T-helper 1 cell (primary cell): ENCODE results near the gene TMEM106C.

Experiments
- DNase-seq, 5 donors: peaks; one replicate each; pipeline ENCODE4 v3.0.0-alpha.2; 2012 to 2020
- total RNA-seq, 4 donors: gene quantifications; one replicate each; lab custom pipeline; 2026; lab: John Stamatoyannopoulos, UW

TMEM106C gene
- total RNA-seq = 13.5 to 16.2 (median 14.4) reads per million in 4 donors

GRCh38 chr12:47963340-47964040 lies at the start of gene TMEM106C:
Gene TMEM106C (plus strand): TSS chr12:47963596. CDS start chr12:47964237, 641 bp downstream.
- DNase-seq = peak; percentile 86 to 94 (median 88)

- no peak for DNase-seq
These were observed 42.5 kb upstream of the TMEM106C start for GRCh38 chr12:47920913-47921312.

GRCh38 chr12:47921907-47922306 lies 41.5 kb upstream of the TMEM106C start:
- DNase-seq = no peak

- DNase-seq = no peak
These were observed 36.0 kb upstream of the TMEM106C start for GRCh38 chr12:47927346-47927745.

GRCh38 chr12:47930634-47931033 lies 32.8 kb upstream of the TMEM106C start:
- DNase-seq = no peak

- DNase-seq = no peak
These were observed 32.2 kb upstream of the TMEM106C start for GRCh38 chr12:47931187-47931586.

- DNase-seq = no peak
These were observed 28.2 kb upstream of the TMEM106C start for GRCh38 chr12:47935184-47935583.

- no peak for DNase-seq
These were observed 25.3 kb upstream of the TMEM106C start for GRCh38 chr12:47938093-47938492.

- no peak for DNase-seq
These were observed 24.8 kb upstream of the TMEM106C start for GRCh38 chr12:47938594-47938993.

- DNase-seq = no peak
These were observed 24.3 kb upstream of the TMEM106C start for GRCh38 chr12:47939009-47939601.

GRCh38 chr12:47940773-47941474 lies 22.5 kb upstream of the TMEM106C start:
- DNase-seq = no peak

GRCh38 chr12:47941475-47941780 lies 22.0 kb upstream of the TMEM106C start:
- DNase-seq = no peak

GRCh38 chr12:47941871-47942613 lies 21.4 kb upstream of the TMEM106C start:
- DNase-seq = peak; percentile 7 to 45 (median 41)

GRCh38 chr12:47942614-47943225 lies 20.7 kb upstream of the TMEM106C start:
- no peak for DNase-seq

GRCh38 chr12:47943623-47944340 lies 19.6 kb upstream of the TMEM106C start:
- DNase-seq = no peak

- DNase-seq = no peak
These were observed 18.6 kb upstream of the TMEM106C start for GRCh38 chr12:47944685-47945340.

GRCh38 chr12:47945341-47945728 lies 18.1 kb upstream of the TMEM106C start:
- DNase-seq = no peak

- no peak for DNase-seq
These were observed 16.7 kb upstream of the TMEM106C start for GRCh38 chr12:47946413-47947323.

- DNase-seq = no peak
These were observed 16.1 kb upstream of the TMEM106C start for GRCh38 chr12:47947341-47947740.
